A549 (cell line): ENCODE results near the gene SREBF1. TPM values are rescaled to one million over a fixed set of nuclear protein-coding genes. Genes with fewer than 3 reads are reported as not detected.

ENCODE experiments used
- ATAC-seq, 2 experiments: fragments of 200-7000 bp in 1 of 2; fragments of >200 bp in 1 of 2; cut with Nextera tagmentation in 1 of 2; cut with Tn5 transposase in 1 of 2; 3 replicates each; pipeline versions ENCODE4 v1.8.0 to v1.9.1; 2018 to 2020; ENCODE audit warnings: mild to moderate bottlenecking in 1 of 2, moderate library complexity in 1 of 2
- CTCF ChIA-PET: fragments of 300-600 bp; sonication (Branson Sonifier 250); formaldehyde crosslinking; extraction: SDS; loops from one replicate; lab custom pipeline; 2021; ENCODE audit warnings: antibody characterized with exemption, inconsistent platforms; lab: Yijun Ruan, JAX
- POLR2A ChIA-PET: fragments of 350-600 bp; formaldehyde crosslinking; extraction: SDS; loops from one replicate; lab custom pipeline; 2021; ENCODE audit warnings: antibody characterized with exemption, inconsistent platforms; lab: Yijun Ruan, JAX
- DNase-seq, 2 experiments: peaks; one replicate each; pipeline versions ENCODE4 v3.0.0 to v3.0.0-alpha.2; 2011 to 2016; ENCODE audit warnings: low read depth in 1 of 2, low spot score in 1 of 2
- FAIRE-seq: peaks from 2 replicates; lab custom pipeline; 2011; peaks lifted over from hg19 to GRCh38; lab: Jason Lieb, UNC
- H3K27ac ChIP-seq, 2 experiments: fragments of >200 bp; sonication (Bioruptor Twin); formaldehyde crosslinking; 3 replicates each; pipeline ENCODE4 v1.5.1; 2016 to 2017
- H3K4me1 ChIP-seq: fragments of >200 bp; sonication (Bioruptor Twin); formaldehyde crosslinking; 3 replicates; pipeline ENCODE4 v1.6.1; 2016
- H3K4me2 ChIP-seq: fragments of >200 bp; sonication (Bioruptor Twin); formaldehyde crosslinking; 3 replicates; pipeline ENCODE4 v1.6.1; 2016
- H3K4me3 ChIP-seq: fragments of >200 bp; sonication (Bioruptor Twin); formaldehyde crosslinking; 3 replicates; pipeline ENCODE4 v1.5.1; 2016
- H3K9me3 ChIP-seq: fragments of >200 bp; sonication (Bioruptor Twin); formaldehyde crosslinking; 3 replicates; pipeline ENCODE4 v1.6.1; 2016
- CBX2 ChIP-seq: fragments of 200-600 bp; sonication (generic); IDR thresholded peaks from 2 replicates; pipeline ENCODE4 v1.6.1; 2016; ENCODE audit warnings: low read depth, mild to moderate bottlenecking, borderline replicate concordance
- ELK1 ChIP-seq: fragments of 150-350 bp; IDR thresholded peaks from 2 replicates; pipeline ENCODE4 v1.6.1; 2014; ENCODE audit warnings: low read depth, mild to moderate bottlenecking, low read length
- EP300 ChIP-seq, 2 experiments: fragments of >200 bp; sonication (Bioruptor Twin); formaldehyde crosslinking; IDR thresholded peaks; 2 replicates in 1 of 2; 3 replicates in 1 of 2; pipeline ENCODE4 v1.6.1; 2016 to 2017
- FOSL2 ChIP-seq, 2 experiments: fragments of 450-650 bp in 1 of 2; fragments of >200 bp in 1 of 2; sonication (Bioruptor Twin) in 1 of 2; formaldehyde crosslinking; IDR thresholded peaks; 2 replicates each; pipeline versions ENCODE4 v1.5.0 to v1.6.1; 2016 to 2020; ENCODE audit warnings: mild to moderate bottlenecking in 1 of 2, moderate library complexity in 1 of 2
- HEYL ChIP-seq: fragments of 250-450 bp; sonication (Bioruptor Pico); IDR thresholded peaks from 2 replicates; pipeline ENCODE4 v1.8.0; 2021; ENCODE audit warnings: mild to moderate bottlenecking, moderate library complexity
- HMGXB4 ChIP-seq: fragments of 250-450 bp; sonication (Bioruptor Pico); IDR thresholded peaks from 2 replicates; pipeline ENCODE4 v1.5.0; 2021; ENCODE audit warnings: mild to moderate bottlenecking, moderate library complexity, borderline replicate concordance
- JUN ChIP-seq, 2 experiments: fragments of >200 bp; sonication (Bioruptor Twin); formaldehyde crosslinking; IDR thresholded peaks; 2 replicates in 1 of 2; 3 replicates in 1 of 2; pipeline ENCODE4 v1.6.1; 2016 to 2017
- JUNB ChIP-seq: fragments of >200 bp; sonication (Bioruptor Twin); formaldehyde crosslinking; IDR thresholded peaks from 2 replicates; pipeline ENCODE4 v1.6.1; 2016
- KDM1A ChIP-seq: fragments of 200-600 bp; sonication (generic); IDR thresholded peaks from 2 replicates; pipeline ENCODE4 v1.6.1; 2016; ENCODE audit warnings: low read depth, mild to moderate bottlenecking
- MAX ChIP-seq: IDR thresholded peaks from 2 replicates; pipeline ENCODE4 v1.6.1; 2012
- MAZ ChIP-seq: fragments of 150-350 bp; IDR thresholded peaks from 2 replicates; pipeline ENCODE4 v1.6.1; 2014; ENCODE audit warnings: antibody characterized with exemption, low read depth, low read length, borderline replicate concordance
- MYC ChIP-seq: IDR thresholded peaks from 2 replicates; pipeline ENCODE4 v1.6.1; 2012; ENCODE audit warnings: mild to moderate bottlenecking, inconsistent platforms, low read length, improper control_type of control experiment, borderline replicate concordance
- NPAS2 ChIP-seq: fragments of 250-450 bp; sonication (Bioruptor Pico); IDR thresholded peaks from 2 replicates; pipeline ENCODE4 v1.8.0; 2022; ENCODE audit warnings: mild to moderate bottlenecking, moderate library complexity, borderline replicate concordance
- PBX3 ChIP-seq: IDR thresholded peaks from 2 replicates; pipeline ENCODE4 v1.6.1; 2012
- POLR2A ChIP-seq: IDR thresholded peaks from 2 replicates; pipeline ENCODE4 v1.6.1; 2012; ENCODE audit warnings: mild to moderate bottlenecking, low read length
- RAD21 ChIP-seq, 2 experiments: fragments of >200 bp in 1 of 2; sonication (Bioruptor Twin) in 1 of 2; formaldehyde crosslinking in 1 of 2; IDR thresholded peaks in 1 of 2; conservative IDR thresholded peaks in 1 of 2; 2 replicates in 1 of 2; 3 replicates in 1 of 2; pipeline ENCODE4 v1.6.1; 2012 to 2018; ENCODE audit warnings: inconsistent platforms in 1 of 2
- RARB ChIP-seq: fragments of 250-450 bp; sonication (Bioruptor Pico); IDR thresholded peaks from 2 replicates; pipeline ENCODE4 v1.8.0; 2021; ENCODE audit warnings: mild to moderate bottlenecking, moderate library complexity
- SREBF2 ChIP-seq: fragments of 450-650 bp; IDR thresholded peaks from 2 replicates; pipeline ENCODE4 v1.6.1; 2014; ENCODE audit warnings: mild to moderate bottlenecking, moderate library complexity
- TFCP2L1 ChIP-seq: fragments of 250-450 bp; sonication (Bioruptor Pico); IDR thresholded peaks from 2 replicates; pipeline ENCODE4 v1.5.0; 2021; ENCODE audit warnings: mild to moderate bottlenecking
- ZNF302 ChIP-seq: fragments of 250-450 bp; sonication (Bioruptor Pico); IDR thresholded peaks from 2 replicates; pipeline ENCODE4 v1.9.0; 2021; ENCODE audit warnings: inconsistent platforms, mild to moderate bottlenecking, moderate library complexity
- WGBS: methylation state at CpG from one replicate; pipeline ENCODE4 v1.1.6; 2017; ENCODE audit errors: missing lambda C conversion rate; 5-methylcytosine and 5-hydroxymethylcytosine counted together
- polyA minus RNA-seq: library from RNA; depleted of rRNA, polyadenylated mRNA; stranded (reverse); fragments of >200 nt; gene quantifications from 2 replicates; pipeline ENCODE4 v1.2.3, GENCODE V29; 2011; rRNA and poly(A)+ RNA removed
- polyA plus RNA-seq, 4 experiments: library from polyadenylated mRNA; depleted of rRNA in 3 of 4; stranded (reverse); fragments of >200 nt; fragmentation: RNase III in 1 of 4; extraction: RNeasy Plus Mini Kit Qiagen cat#74134 plus additional on column Dnase treatment in 1 of 4; gene quantifications; 2 replicates in 3 of 4; 3 replicates in 1 of 4; pipeline ENCODE4 v1.2.3, GENCODE V29; 2011 to 2017
- TF ChIP-seq, protein P1 (sequence below): fragments of 200-600 bp; sonication (generic); IDR thresholded peaks from 2 replicates; pipeline ENCODE4 v1.6.1; 2016; ENCODE audit warnings: antibody characterized with exemption, mild to moderate bottlenecking, moderate library complexity
- TF ChIP-seq, protein P2 (sequence below): fragments of 250-450 bp; sonication (Bioruptor Pico); IDR thresholded peaks from 2 replicates; pipeline ENCODE4 v1.5.0; 2020; ENCODE audit warnings: low read depth, mild to moderate bottlenecking, moderate library complexity

Gene SREBF1
- polyA plus RNA-seq (2011; rRNA removed) (47.4 and 54.6 TPM in 2 replicates), polyA plus RNA-seq (2017; fragmentation: RNase III; extraction: RNeasy Plus Mini Kit Qiagen cat#74134 plus additional on column Dnase treatment) (90.3 to 175 TPM (median 159 TPM) in 3 replicates), polyA minus RNA-seq (75.5 and 133 TPM in 2 replicates)
- polyA plus RNA-seq (2012; cell fraction: cytosol; rRNA removed): 52.7 and 75.7 TPM in 2 replicates
- polyA plus RNA-seq (2012; cell fraction: nucleus; rRNA removed): 415 and 599 TPM in 2 replicates

DNA sequence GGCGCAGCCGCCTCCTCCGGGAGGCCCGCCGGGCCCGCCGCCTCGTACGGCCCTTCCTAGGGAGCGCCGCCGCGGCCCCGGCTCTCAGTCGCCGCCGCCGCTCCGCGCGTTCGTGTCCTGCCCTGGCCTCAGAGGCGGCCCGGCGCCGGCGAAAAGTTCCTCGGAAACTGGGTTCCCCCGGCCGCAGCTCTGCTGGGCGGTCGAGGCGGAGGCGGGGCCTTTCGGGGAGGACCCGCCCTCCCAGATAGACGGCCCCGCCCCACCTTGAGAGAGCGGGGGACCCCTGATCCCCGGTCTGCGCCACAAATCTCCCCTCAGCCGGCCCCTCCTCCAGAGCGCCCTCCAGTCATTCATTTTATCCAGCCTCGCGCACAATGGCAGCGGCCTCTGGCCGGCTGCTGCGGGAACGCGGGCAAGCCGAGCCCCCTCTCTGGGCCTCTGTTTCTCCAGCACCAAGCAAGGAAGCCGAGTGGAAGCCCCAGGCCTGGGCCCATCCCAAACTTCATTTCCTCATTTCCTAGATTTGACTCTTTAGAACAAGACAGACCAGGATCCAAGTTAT is at the start of gene SREBF1:
Gene SREBF1, minus strand, starts transcription at position 169 of the 562 bp plus-strand sequence. CDS start 169 bp downstream, outside the sequence.
- WGBS: 4% methylated on average over 35 of the region's 52 CpGs
- TF ChIP-seq NPAS2: peak; percentile 41; the same call in 1 of the 2 replicates
- 0 out of 2 replicates have a peak, but pooled peaks have one; percentile 58 for TF ChIP-seq RARB (CRISPR knock-in tag)
- TF ChIP-seq ZNF302: no peak
- TF ChIP-seq PBX3: no peak
- TF ChIP-seq, protein P1, sequence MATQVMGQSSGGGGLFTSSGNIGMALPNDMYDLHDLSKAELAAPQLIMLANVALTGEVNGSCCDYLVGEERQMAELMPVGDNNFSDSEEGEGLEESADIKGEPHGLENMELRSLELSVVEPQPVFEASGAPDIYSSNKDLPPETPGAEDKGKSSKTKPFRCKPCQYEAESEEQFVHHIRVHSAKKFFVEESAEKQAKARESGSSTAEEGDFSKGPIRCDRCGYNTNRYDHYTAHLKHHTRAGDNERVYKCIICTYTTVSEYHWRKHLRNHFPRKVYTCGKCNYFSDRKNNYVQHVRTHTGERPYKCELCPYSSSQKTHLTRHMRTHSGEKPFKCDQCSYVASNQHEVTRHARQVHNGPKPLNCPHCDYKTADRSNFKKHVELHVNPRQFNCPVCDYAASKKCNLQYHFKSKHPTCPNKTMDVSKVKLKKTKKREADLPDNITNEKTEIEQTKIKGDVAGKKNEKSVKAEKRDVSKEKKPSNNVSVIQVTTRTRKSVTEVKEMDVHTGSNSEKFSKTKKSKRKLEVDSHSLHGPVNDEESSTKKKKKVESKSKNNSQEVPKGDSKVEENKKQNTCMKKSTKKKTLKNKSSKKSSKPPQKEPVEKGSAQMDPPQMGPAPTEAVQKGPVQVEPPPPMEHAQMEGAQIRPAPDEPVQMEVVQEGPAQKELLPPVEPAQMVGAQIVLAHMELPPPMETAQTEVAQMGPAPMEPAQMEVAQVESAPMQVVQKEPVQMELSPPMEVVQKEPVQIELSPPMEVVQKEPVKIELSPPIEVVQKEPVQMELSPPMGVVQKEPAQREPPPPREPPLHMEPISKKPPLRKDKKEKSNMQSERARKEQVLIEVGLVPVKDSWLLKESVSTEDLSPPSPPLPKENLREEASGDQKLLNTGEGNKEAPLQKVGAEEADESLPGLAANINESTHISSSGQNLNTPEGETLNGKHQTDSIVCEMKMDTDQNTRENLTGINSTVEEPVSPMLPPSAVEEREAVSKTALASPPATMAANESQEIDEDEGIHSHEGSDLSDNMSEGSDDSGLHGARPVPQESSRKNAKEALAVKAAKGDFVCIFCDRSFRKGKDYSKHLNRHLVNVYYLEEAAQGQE: 0 out of 2 replicates have a peak, but pooled peaks have one; percentile 1
- TF ChIP-seq, protein P2, sequence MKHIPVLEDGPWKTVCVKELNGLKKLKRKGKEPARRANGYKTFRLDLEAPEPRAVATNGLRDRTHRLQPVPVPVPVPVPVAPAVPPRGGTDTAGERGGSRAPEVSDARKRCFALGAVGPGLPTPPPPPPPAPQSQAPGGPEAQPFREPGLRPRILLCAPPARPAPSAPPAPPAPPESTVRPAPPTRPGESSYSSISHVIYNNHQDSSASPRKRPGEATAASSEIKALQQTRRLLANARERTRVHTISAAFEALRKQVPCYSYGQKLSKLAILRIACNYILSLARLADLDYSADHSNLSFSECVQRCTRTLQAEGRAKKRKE (CRISPR knock-in tag): no peak
- peak; percentile 75; the same call in 1 of the 2 replicates for TF ChIP-seq TFCP2L1 (CRISPR knock-in tag)
- TF ChIP-seq CBX2: no peak
- TF ChIP-seq MAZ: no peak
- TF ChIP-seq MAX: no peak
- TF ChIP-seq FOSL2 (IDR thresholded peaks at IDR 0.05): no peak
- no peak for TF ChIP-seq FOSL2 (CRISPR knock-in tag; IDR thresholded peaks at IDR 0.05)
- TF ChIP-seq KDM1A: no peak
- peak; percentile 76 to 90; a peak in 3 of 5 replicates for TF ChIP-seq JUN (IDR thresholded peaks at IDR 0.05)
- TF ChIP-seq MYC: no peak
- TF ChIP-seq POLR2A: peak; percentile 50; the same call in 1 of the 2 replicates
- TF ChIP-seq SREBF2: no peak
- TF ChIP-seq HMGXB4: no peak
- peak; percentile 90; the same call in 1 of the 2 replicates for TF ChIP-seq HEYL
- no peak for TF ChIP-seq JUNB
- TF ChIP-seq EP300 (IDR thresholded peaks at IDR 0.05): no peak
- TF ChIP-seq ELK1: no peak
- no peak for TF ChIP-seq RAD21 (conservative IDR thresholded peaks at IDR 0.05 in 1 of 2, IDR thresholded peaks at IDR 0.05 in 1 of 2)
- Histone ChIP-seq H3K27ac (peak within 1 kb of the TSS; percentile 98), H3K4me3 (peak within 1 kb of the TSS; percentile 85), H3K4me2 (peak within 1 kb of the TSS; percentile 93), H3K4me1 (peaks cover 82% of the 10 kb centered on the region), H3K9me3 (no peaks in the 10 kb centered on the region)
- peak; percentile 80 to 87 for DNase-seq
- FAIRE-seq: no peak
- ChIA-PET CTCF (interaction anchor here (0.8 to 22.1 kb wide), 14 partner anchors 9 to 158 kb away, joined by 3 to 402 read pairs (median 4); partner anchors contain the start of gene RAI1), POLR2A (interaction anchor here (0.9 to 5.7 kb wide), 19 partner anchors 10 to 156 kb away, joined by 3 to 105 read pairs (median 10); partner anchors contain the start of genes DRC3, RAI1 and TOM1L2)
- ATAC-seq: peak; percentile 20 to 47
